WTC11 (cell line): Measurements from ENCODE around the gene UGDH.

Experiments used
- ATF3 ChIP-seq: sonication (generic); formaldehyde crosslinking; conservative IDR thresholded peaks from 2 replicates; pipeline ENCODE4 v1.8.1; 2022; ENCODE audit warnings: mild to moderate bottlenecking, missing genetic modification reagents
- CTCF ChIP-seq: fragments of 200-600 bp; IDR thresholded peaks from 2 replicates; pipeline ENCODE4 v1.8.0; 2022; ENCODE audit warnings: antibody characterized with exemption
- E2F5 ChIP-seq: sonication (generic); formaldehyde crosslinking; IDR thresholded peaks from 2 replicates; pipeline ENCODE4 v1.8.1; 2022; ENCODE audit warnings: mild to moderate bottlenecking, moderate library complexity, missing genetic modification reagents
- GABPB1 ChIP-seq: sonication (generic); formaldehyde crosslinking; IDR thresholded peaks from 2 replicates; pipeline ENCODE4 v1.8.1; 2023; ENCODE audit warnings: mild to moderate bottlenecking, missing genetic modification reagents
- KAT7 ChIP-seq: sonication (generic); formaldehyde crosslinking; IDR thresholded peaks from 2 replicates; pipeline ENCODE4 v1.8.1; 2023; ENCODE audit warnings: missing genetic modification reagents, mild to moderate bottlenecking, borderline replicate concordance
- NR1H2 ChIP-seq: sonication (generic); formaldehyde crosslinking; IDR thresholded peaks from 2 replicates; pipeline ENCODE4 v1.9.0; 2021; ENCODE audit warnings: mild to moderate bottlenecking, moderate library complexity, missing genetic modification reagents
- NR2C2 ChIP-seq: sonication (generic); formaldehyde crosslinking; IDR thresholded peaks from 2 replicates; pipeline ENCODE4 v1.8.0; 2022; ENCODE audit warnings: mild to moderate bottlenecking, missing genetic modification reagents
- PREB ChIP-seq: sonication (generic); formaldehyde crosslinking; IDR thresholded peaks from 2 replicates; pipeline ENCODE4 v1.8.1; 2022; ENCODE audit warnings: mild to moderate bottlenecking, missing genetic modification reagents, moderate library complexity, borderline replicate concordance
- TEAD4 ChIP-seq: sonication (generic); formaldehyde crosslinking; IDR thresholded peaks from 2 replicates; pipeline ENCODE4 v1.8.0; 2022; ENCODE audit warnings: mild to moderate bottlenecking, missing genetic modification reagents
- ZMAT4 ChIP-seq: fragments of 250-450 bp; sonication (Bioruptor Pico); IDR thresholded peaks from 2 replicates; pipeline ENCODE4 v1.9.0; 2021; ENCODE audit warnings: mild to moderate bottlenecking

DNA sequence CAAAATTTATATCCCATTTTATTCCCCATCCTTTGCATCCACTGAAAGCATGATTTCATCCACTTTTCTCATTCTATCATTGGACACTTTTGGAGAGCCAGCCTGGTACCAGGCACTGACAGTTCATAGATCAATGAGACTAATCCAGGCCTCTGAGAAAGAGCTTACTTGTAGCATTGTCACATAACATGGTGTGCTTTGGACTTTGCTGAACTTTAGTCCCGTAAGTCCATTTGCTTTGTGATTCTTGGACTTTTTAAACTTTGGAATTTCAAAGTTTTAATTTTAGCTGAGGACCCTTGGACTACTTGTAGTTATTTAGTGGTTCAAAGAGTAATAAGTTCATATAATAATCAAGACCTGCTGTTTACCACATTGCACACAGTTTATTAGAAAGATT lies 56.8 kb downstream of the UGDH start:
- TF ChIP-seq ATF3 (CRISPR knock-in tag) (no peak), KAT7 (CRISPR knock-in tag) (no peak), NR1H2 (CRISPR knock-in tag) (no peak), PREB (CRISPR knock-in tag) (no peak), GABPB1 (CRISPR knock-in tag) (no peak), CTCF (no peak), TEAD4 (CRISPR knock-in tag) (no peak), ZMAT4 (no peak), E2F5 (CRISPR knock-in tag) (no peak), NR2C2 (CRISPR knock-in tag) (no peak)
